GM19463 (cell line): ENCODE measurements around the gene GRM7.

Source experiments
- ATAC-seq: cut with Tn5 transposase; IDR thresholded peaks from one replicate; pipeline ENCODE4 v1.9.1; 2021; ENCODE audit warnings: mild to moderate bottlenecking, moderate library complexity; ENCODE audit not compliant: unreplicated experiment

Gene GRM7

DNA sequence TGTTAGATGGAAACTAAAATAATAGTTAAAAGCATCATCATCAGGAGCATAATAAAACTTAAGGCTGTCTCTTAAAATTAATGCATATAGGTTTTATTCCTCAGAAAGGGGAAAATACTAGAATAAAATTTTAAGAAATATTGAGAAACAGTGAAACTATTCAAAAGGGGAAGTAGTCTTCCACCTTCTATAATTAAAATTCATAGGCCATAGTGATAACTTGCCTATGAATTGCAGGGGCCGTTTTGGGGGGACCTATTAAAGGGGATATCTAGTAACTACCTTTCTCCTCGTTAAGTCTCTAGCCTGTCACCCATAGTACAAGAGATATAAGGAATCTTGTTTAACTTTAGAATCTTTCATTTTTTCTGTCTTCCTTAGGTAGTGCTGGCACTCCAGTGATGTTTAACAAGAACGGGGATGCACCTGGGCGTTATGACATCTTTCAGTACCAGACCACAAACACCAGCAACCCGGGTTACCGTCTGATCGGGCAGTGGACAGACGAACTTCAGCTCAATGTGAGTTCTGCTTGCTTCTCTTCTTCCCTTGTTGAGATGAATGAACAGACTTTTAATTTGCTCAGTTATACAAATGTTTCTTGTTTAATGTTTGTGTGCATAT, 600.4 kb downstream of the GRM7 start:
- peak; percentile 100 for ATAC-seq

DNA sequence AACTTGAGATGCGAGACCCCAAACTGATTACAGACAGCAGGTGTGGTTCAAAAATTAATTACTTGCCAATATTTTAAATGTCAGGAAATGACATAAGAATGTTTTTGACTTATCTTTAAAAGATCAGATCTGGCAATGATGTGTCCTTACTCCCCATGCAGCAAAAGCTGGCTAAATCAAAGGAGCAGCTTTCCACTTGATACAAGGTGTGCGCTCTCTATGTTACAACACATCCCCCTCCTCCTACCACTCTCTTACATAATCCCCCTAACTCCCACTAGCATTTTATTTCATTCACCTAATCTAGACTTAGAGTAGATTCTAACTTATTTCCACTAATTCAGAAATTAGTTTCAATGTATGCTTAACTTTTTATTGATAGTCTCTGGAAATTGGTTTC, 609.0 kb downstream of the GRM7 start:
- no peak for ATAC-seq

DNA sequence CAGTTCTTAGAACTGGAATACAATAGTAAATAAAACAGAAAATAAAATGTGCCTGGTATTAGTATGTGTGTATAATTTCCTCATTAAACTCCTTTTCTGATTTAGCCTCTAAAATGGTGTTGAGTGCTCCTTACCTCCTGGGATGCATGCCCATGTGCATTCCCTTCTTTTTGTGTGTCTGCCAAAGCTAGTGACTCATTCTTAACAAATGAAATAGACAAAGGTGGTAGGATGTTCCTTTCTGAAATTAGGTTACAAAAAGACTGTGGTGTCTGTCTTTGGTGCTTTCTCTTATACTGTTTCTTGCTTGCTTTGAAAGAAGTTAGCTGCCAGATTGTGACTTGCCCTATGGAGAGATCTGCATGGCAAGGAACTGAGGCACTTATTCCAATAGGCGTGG, 623.7 kb downstream of the GRM7 start:
- ATAC-seq, result no peak

DNA sequence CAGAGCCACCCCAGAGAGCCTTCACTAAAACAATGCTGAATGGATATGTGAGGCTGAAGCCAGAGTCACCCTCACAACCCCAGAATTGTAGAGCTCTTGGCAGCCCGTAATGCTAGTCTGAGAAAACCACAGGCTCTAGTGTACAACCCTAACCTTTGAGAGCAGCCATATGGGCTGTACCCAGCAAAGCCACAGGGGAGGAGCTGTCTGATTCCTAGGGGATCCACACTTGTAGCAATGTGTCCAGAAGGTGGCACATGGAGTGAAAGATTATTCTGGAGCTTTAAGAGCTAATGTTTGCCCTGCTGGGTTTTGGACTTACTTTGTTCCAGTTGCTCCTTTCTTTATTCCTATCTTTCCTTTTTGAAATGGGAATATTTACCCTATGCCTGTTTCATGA, 626.8 kb downstream of the GRM7 start:
- ATAC-seq, result no peak

DNA sequence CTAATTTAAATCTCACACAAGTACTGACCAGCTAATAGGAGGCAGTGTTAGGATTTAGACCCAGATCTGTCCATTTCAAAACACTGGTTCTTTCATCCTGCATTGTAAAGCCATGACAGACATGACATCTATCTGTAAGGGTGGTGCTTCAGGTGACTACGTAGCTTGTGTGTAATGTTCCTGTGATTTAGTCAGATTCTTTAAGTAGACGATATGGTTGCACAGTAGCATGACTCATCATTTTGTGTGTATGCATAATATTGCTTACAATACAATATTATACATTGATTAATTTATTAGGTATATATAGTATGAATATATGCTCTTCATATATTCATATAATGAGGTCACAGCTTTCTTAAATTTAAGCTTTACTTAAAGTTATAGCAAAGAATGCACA, 628.5 kb downstream of the GRM7 start:
- no peak for ATAC-seq

DNA sequence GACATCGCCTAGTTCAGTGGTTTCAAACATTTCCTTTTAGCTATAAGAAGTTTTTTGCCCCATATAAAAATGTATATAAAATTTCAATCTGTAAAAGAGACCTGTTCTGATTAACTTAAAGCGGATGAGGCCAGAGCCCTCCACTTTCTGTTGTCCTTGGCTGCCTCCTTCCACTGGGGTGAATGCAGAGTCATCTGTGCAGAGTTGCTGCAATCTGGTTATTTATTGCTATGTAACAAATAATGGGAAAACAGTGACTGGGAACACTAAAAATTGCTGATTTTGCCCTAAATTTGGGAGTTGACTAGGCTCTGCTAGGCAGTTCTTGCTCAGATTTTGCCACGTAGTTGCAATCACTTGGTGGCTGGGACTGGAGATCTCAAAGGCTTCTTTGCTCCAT, 637.8 kb downstream of the GRM7 start:
- ATAC-seq, result no peak

DNA sequence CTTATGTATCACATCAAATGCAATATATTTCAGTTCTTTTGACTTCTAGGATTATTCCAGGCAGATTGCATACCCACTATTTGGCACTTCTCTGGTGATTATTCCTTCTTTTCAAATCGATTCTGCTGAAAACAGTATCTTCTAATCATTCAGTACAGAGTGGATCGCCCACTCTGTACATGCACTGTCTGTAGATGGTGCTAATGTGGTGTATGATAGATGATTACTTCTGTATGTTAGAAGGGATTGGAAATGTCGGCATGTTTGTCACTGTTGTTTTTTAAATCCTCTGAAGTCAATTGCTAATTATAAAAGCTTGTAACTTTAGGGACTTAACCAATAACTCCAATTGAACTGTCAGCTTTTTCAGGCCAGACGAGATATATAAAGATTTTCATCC, 642.5 kb downstream of the GRM7 start:
- ATAC-seq, result no peak

DNA sequence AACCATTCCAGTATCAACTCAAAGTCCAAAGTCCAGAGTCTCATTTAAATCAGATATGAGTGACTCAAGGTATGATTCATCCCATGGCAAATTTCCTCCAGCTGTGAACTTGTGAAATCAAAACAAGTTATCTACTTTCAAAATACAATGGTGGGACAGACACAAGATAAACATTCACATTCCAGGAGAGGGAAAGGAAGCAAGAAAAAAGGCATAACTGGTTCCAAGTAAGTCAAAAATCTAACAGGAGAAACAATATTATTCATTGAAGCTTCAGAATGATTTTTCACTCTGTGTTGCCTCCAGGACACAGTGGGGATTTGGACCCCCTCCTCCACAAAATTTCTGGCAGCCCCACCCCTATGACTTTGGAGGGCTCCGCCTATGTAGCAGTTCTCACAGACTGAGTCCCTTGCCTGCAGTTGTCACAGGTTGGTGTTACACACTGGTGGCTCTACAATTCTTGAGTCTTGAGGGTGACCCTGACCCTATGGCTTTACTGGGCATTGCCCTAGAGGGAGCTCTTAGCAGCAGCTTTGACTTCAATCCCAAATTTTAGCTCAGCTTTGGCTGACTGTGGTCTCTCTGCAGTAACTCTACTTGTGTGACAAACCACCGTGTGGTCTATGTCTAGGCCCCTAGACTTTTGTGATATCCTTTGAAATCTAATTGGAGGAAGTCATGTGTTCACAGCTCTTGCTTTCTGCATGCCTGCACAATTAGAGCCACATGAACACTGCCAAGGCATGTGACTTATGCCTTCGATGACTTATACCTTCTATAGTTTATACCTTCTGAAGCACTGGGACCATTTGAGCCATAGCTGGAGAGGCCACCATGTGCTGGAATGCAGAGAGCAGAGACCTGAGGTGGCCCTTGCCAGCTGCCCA, 644.2 kb downstream of the GRM7 start:
- ATAC-seq, result no peak

DNA sequence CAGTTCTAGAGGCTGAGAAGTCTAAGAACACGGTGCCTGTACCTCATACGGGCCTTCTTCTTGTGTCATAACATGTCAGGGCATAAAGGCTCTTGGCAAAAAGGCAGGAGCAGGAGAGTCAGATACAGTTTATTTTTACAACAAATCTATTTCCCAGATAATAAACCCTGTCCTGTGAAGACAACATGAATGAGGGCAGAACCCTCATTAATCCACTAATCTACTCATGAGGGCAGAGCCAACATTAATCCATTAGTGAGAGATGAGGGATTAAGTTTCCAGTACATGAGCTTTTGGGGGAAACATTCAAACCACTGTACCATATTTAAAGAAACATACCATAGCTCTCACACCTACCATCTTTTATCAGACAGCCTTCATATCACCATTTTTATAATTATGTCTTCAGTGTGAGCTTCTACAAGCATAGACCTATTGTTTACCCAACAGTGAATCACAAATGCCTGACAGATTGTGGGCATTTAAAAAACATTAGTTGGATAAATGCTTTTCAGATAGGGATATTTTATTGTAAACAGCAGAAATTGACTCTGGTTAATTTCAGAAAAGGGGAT, 645.8 kb downstream of the GRM7 start:
- no peak for ATAC-seq

DNA sequence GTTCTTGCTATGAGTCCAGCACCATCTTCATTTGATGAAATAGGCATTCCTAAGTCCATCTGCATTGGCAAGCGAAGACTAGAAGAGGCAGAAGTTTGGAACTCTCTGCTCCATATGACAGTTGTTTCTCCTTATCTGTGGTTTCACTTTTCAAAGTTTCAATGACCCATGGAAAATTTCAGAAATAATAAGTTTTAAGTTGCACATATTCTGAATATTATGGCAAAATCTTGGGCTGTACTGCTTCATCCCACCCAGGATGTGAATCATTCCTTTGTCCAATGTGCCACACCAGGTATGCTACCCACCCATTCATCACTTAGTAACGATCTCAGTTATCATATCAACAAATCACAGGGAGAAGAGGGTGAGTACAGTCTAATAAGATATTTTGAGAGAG, 647.9 kb downstream of the GRM7 start:
- no peak for ATAC-seq

DNA sequence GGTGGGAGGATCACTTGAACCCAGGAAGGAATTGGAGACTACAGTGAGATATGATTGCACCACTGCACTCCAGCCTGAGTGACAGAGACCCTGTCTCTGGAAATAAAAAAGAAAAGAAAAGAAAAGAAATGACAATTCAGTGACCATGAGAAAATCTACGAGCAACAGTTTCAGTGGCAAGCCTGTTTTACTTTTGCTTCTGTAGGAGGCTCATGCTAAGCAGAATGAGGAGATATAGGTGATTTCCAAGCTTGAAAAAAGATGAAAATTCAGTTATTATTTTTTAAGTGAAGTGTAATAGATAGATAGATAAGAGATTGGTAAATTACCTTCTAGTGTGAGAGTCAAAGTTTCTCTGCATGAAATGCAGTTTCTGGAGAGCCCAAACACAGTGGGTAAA, 651.1 kb downstream of the GRM7 start:
- ATAC-seq, result no peak

DNA sequence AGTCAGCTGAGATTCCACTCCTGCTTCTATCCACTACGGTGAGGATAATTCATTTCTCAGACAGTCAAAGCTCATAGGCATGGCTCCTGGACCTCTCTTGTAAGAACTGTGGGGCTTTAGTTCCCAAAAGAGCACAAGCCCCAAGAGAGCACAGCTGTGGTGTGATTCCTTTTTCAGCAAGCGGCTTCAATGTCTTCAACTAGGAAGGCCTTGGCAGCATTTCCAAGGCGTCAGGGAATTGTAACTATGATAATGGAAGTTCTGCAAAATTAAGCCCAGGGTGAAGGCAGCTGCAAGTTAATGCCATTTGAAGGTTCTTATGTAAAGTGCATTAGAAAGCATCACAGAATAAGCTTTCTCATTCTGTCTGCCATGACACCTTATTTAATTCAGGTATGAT, 657.1 kb downstream of the GRM7 start:
- no peak for ATAC-seq

DNA sequence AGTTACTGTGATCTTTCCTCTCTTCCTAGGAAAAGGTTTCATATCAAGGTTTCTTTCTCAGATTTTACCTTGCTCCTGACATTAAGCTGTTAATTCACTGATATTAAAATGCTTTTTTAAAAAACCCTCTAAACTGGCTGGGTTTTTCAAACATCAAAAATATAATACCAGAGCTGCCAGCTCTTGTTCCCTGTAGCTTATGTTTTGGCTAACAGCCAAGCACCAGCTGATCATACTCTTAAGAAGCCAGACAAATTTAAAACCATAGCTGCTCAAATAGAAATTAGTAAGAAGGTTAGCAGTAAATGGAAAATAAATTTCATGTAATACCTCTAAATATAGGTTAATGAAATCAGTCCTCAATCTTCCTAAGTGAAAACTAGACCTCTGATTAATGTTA, 657.5 kb downstream of the GRM7 start:
- ATAC-seq, result no peak

DNA sequence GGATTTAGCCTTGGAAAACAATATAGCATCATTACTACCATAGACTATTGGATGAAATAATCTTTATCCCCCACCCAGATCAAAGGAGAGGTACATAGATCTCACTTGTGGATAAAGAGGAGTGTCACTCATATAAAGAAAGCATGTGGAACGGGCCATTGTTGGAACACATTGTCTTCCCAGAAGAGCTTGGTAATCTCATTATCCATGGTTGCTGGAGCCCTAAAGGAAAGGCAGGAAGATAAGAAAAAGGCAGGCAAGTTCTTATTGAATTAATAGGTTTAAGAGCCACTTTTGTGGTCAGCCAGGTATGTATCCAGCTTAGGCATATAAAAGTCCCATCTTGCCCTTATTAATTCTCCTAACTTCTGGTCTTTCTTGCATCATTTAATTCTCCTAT, 659.1 kb downstream of the GRM7 start:
- ATAC-seq, result no peak

DNA sequence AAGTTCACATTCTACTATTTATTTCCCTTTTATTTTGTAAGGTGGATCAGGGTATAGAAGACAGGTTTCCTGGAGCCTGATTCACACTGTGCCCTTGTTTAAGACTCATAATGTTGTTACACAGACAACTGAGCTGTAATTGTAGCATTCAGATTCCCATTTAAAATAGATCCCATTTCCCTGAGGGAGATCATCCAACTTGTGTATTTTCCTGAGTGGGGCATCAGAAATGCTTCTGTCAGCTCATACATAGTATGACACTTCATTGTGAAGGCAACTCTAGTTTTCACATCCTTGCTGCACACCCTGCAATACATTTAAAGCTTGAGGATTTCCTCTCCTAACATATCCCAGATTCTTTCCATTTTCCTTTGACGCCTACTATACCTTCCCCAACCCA, 659.7 kb downstream of the GRM7 start:
- ATAC-seq, result no peak

DNA sequence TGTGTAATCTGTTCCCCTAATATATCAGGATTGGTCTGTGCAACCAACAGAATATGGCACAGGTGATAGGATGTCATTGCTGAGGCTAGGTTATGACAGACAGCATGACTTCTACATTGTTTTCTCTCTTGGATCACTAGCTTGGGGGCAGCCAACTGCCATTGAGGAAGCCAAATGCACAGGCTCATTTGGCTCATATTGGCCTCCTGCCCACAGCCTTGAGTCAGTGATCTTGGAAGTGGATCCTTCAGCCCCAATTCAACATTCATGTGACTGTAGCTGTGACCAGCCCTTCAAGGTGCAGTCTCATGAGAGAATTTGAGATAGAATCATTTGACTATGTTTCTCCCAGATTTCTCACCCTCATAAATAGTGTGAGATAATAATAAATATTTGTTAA, 675.6 kb downstream of the GRM7 start:
- ATAC-seq, result no peak

DNA sequence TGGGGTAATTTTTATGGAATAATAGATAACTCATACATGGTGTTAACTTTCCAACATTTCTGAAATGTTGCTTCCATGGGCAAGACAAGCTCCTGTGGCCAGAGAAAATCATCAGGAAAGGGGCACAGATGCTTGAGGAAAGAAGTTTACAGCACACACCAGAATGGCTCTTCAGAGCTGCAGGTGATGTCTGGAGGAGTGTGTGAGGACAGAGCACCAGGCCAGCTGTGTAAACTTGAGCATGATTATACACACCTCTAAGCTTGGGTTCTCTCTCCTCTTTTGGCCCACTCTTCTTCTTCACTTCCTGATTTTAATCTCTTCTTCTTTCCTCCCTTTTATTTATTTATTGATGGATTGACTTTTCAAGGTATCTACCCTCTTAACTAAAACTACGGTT, 676.0 kb downstream of the GRM7 start:
- ATAC-seq, result no peak

DNA sequence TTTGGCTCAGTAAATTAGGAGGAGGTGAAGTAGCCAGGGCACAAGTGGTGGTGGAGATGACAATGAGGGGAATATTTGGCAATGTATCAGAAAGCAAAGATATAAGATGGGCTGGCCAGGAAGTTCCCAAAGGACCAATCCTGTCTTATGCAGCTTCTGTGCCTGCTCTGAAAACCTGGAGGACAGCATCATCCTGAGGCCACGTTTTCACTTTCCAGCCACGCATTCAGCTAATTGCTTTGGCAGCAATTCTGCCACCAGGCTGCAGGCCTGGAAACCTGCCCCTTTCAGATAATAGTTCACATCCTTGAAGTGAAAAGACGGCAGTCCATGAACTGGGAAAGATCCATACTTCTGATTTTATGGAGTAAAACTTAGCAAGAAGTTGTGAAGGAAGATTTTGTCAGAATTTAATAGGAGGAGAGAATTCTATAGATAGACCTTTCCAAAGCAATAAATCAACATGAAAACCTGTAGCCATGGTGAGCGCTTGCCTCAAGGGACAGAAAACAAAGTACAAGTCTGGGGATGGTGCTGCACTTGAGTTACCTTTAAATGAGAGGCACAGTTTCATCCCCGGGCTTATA, 682.5 kb downstream of the GRM7 start:
- ATAC-seq, result no peak

DNA sequence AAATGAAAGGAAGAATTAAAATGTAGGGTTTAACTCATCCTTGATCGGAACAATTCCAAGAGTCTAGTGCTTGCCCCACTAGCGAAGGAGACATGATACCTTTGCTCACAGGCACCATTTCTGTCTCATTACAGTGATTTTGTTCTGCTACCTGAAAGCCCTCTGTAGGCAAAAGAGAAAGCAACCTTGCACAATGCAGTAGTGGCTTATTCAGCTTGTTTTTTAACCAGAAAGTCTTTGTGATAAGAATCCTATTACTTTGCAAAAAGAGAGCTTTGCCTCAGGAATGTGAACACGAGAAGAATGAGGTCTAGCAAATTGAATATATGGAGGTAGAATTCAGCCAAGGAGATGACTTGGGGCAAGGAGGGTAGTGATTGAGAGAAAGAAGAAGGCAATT, 684.4 kb downstream of the GRM7 start:
- ATAC-seq, result no peak

DNA sequence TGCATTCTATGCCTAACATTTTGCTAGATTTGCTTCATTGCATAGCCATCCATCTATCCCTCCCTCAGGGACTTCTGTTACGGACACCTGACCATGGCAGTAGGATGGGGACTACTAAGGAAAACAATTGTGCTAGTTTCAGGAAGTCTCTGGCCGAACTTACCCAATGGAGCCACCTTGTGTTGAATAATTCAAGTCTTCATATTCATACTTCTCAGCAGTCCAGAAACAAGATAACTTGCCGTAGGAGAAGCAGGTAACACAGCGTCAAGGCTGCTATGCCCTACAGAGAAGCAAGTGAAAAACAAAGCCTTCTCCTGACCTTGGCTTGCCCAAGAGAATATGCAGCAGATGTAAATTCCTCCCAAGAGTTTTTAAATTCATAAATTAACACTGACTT, 685.3 kb downstream of the GRM7 start:
- no peak for ATAC-seq

DNA sequence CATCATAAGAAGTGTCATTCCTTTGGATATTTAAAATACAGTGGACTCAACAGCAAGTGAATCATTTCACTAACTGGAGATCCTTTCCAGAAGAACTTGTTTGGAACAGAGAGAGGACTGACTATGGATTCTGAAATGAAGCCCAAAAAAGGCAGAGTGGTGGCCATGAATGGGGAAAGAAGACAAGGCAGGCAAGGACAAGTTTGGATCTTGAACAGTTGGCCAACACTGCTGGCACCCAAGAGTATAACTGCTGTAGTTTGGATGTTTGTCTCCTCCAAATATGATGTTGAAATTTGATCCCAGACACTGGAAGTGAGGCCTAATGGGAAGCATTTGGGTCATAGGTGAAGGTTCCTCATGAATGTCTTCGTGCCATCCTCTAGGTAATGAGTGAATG, 686.9 kb downstream of the GRM7 start:
- no peak for ATAC-seq

DNA sequence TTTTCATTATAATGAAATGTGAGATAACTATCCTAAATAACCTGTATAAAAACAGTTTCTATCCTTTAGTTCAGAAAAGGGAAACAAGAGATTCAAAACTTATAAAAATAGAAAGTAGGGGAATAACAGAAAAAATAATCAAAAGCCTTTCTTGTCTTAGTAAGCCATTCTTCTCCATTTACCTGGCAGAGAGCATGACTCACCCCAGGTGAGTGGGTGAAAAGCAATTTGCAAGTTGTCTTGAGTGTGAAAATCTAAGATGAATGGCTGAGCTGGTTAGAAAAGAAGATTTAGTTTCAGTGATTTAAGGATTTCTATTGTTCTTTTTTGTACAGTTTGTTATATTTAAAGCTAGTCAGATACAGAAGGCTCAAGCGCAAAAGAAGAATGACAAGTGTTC, 702.0 kb downstream of the GRM7 start:
- ATAC-seq, result no peak
